Upper lobe of right lung (tissue), 1 donor: Measurements from ENCODE around the gene RHCG. TPM values are rescaled to one million over a fixed set of nuclear protein-coding genes. Genes with fewer than 3 reads are reported as not detected.
A peak's percentile ranks its signal among the peaks of the same experiment; 100 is the strongest.

Experiments used
- ATAC-seq: fragments of 200-7000 bp; cut with Tn5 transposase; one replicate; pipeline ENCODE4 v1.9.1; 2020; ENCODE audit warnings: mild to moderate bottlenecking, moderate library complexity
- DNase-seq: peaks from one replicate; pipeline ENCODE4 v3.0.0-alpha.2; 2020
- H3K27ac ChIP-seq: fragments of 200-600 bp; one replicate; pipeline ENCODE4 v1.8.0; 2022
- H3K27me3 ChIP-seq: fragments of 200-600 bp; one replicate; pipeline ENCODE4 v1.8.0; 2022; ENCODE audit warnings: mild to moderate bottlenecking
- H3K36me3 ChIP-seq: fragments of 200-600 bp; one replicate; pipeline ENCODE4 v1.8.0; 2022
- H3K4me1 ChIP-seq: fragments of 200-600 bp; one replicate; pipeline ENCODE4 v1.8.0; 2022
- H3K4me3 ChIP-seq: fragments of 200-600 bp; one replicate; pipeline ENCODE4 v1.8.0; 2022; ENCODE audit warnings: mild to moderate bottlenecking
- H3K9me3 ChIP-seq: fragments of 200-600 bp; one replicate; pipeline ENCODE4 v1.8.0; 2022
- intact Hi-C: fragments of 100-400 bp; cut with DNase I; formaldehyde crosslinking; loops from one replicate; pipeline ENCODE4 v1.11.0; 2022
- total RNA-seq: library from RNA; stranded (reverse); fragmentation: NEBNext Ultra II Directional; extraction: Animal tissue kit (Norgen Biotek cat#: 25700); gene quantifications from one replicate; pipeline ENCODE4 v1.2.1, GENCODE V29; 2021
- TF ChIP-seq, protein P1 (sequence below): fragments of 200-600 bp; IDR thresholded peaks from one replicate; pipeline ENCODE4 v1.8.0; 2022; ENCODE audit warnings: antibody characterized with exemption
- donor health status: DM: no; HTN: yes; CAD: no; lungs with severe emphysema.

RHCG gene
- total RNA-seq, 1 donor from 2014 or later = not detected

DNA sequence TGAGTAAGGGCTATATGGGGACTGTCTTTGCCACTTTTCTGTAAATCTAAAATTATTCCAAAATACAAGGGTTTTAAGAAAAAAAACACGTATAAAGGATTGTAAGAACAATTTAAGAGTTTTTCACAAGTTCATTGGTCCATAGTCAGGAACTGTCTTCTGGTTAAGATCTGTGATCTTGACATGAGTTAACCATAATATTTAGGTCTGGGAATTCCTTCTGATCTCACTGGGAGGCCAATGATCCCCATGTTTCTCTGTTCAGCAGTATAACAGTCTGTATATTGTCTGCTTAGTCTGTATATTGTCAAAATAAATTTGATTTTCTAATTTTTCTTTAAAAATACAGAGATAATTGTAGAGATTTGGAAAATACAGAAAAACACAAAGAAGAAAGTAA, 848 bp upstream of the RHCG start:
- Histone ChIP-seq H3K36me3 (no peaks in the 10 kb centered on the region), H3K4me1 (no peaks in the 10 kb centered on the region), H3K27ac (no peak overlapping the region), H3K4me3 (no peak overlapping the region), H3K27me3 (peaks cover 61% of the 10 kb centered on the region), H3K9me3 (no peaks in the 10 kb centered on the region)
- ATAC-seq (no peak), DNase-seq (no peak)
- TF ChIP-seq, protein P1, sequence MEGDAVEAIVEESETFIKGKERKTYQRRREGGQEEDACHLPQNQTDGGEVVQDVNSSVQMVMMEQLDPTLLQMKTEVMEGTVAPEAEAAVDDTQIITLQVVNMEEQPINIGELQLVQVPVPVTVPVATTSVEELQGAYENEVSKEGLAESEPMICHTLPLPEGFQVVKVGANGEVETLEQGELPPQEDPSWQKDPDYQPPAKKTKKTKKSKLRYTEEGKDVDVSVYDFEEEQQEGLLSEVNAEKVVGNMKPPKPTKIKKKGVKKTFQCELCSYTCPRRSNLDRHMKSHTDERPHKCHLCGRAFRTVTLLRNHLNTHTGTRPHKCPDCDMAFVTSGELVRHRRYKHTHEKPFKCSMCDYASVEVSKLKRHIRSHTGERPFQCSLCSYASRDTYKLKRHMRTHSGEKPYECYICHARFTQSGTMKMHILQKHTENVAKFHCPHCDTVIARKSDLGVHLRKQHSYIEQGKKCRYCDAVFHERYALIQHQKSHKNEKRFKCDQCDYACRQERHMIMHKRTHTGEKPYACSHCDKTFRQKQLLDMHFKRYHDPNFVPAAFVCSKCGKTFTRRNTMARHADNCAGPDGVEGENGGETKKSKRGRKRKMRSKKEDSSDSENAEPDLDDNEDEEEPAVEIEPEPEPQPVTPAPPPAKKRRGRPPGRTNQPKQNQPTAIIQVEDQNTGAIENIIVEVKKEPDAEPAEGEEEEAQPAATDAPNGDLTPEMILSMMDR = no peak
- intact Hi-C loops = no loop called here

DNA sequence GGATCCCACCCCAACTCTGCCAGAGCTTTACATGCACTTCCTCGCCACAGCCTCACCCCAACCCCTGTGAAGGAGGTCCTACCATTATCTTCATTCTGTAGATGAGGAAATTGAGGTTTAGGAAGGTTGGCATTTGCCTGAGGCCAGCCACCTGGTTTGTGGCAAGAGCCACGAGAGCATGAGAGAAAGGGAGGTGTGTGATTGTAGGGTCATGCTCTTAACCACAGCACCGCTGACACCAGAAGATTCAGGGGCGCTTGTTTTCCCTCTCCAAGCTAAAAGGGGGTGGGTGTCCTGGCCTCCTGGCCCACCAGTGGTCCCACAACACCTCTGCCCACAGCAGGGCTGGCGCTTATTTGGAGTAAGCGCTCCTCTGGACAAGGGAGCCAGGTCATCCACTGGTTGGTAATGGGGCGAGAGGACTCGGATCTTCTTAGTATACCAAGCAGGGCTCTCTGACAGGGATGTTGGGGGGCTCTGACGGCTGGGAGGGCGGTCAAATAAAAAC, 691 bp downstream of the RHCG start:
- Histone ChIP-seq H3K27me3 (peaks cover 46% of the 10 kb centered on the region), H3K4me3 (no peak overlapping the region)
- DNase-seq = no peak

DNA sequence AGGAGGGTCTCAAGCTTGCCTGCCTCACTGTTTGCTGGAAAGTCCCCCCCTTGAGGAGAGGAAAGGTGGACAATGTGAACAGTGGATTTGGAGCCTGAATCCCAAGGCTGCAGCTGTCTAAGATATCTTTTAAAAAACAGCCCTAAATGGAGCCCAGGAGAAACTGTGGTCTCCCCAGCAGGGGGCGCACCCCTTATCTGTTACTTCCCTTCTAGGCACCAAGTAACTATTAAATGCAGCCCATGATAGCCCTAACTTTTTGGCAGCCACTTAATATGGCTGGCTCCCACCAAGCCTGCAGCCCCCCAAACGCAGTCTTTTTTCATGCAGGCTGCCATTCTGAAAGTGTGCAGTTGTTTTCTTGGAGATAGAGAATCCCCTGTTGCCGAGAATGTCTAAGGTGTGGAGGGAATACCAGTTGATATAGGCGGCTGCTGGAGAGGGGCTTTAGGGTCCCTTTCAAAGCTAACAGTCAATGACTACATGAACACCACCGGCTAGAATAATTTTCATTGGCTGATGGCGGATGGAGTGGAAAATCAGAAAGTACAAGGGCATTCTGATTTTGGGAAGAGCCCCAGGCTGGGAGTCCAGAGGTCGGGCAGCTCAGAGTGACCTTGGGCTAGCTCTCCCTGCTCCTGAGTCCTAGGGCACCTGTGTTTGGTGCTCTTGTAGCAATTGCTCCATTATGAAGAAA, 1.3 kb downstream of the RHCG start:
- Histone ChIP-seq H3K27me3 (peaks cover 40% of the 10 kb centered on the region), H3K27ac (no peak overlapping the region), H3K4me1 (no peaks in the 10 kb centered on the region), H3K9me3 (no peaks in the 10 kb centered on the region), H3K4me3 (no peak overlapping the region), H3K36me3 (no peaks in the 10 kb centered on the region)
- no peak for DNase-seq
- intact Hi-C loops = no loop called here
- ATAC-seq = no peak
- TF ChIP-seq, protein P1 = peak; percentile 25

More for the DNA sequence above, 691 bp downstream of the RHCG start:
- intact Hi-C loops = no loop called here
- Histone ChIP-seq H3K27ac (no peak overlapping the region), H3K9me3 (no peaks in the 10 kb centered on the region), H3K4me1 (no peaks in the 10 kb centered on the region), H3K36me3 (no peaks in the 10 kb centered on the region)
- TF ChIP-seq, protein P1 = no peak
- ATAC-seq = no peak

DNA sequence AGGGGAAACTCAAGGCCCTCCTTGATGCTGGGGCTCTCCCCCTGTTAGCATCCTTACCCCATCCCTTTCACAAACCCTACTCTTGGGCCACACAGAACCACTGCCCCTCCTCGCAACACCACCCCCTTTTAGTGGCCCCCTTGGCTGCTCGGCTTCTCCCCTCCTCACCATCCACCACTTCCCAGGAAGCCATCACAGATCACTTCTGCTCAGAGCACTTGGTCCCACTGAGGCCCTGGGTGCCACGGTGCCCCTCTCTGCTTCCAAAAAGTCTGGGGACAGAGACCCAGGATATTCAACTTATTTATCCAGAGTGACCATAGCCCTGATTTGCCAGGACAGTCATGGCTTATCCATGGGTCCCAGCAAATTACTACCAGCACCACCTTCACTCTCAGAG, 2.4 kb downstream of the RHCG start:
- intact Hi-C loops = no loop called here
- peaks cover 43% of the 10 kb centered on the region for H3K27me3 ChIP-seq
- DNase-seq (peak; percentile 29), ATAC-seq (no peak)
- no peaks in the 10 kb centered on the region for H3K4me1 ChIP-seq
- no peaks in the 10 kb centered on the region for H3K9me3 ChIP-seq
- no peaks in the 10 kb centered on the region for H3K36me3 ChIP-seq
- no peak overlapping the region for H3K4me3 ChIP-seq
- no peak overlapping the region for H3K27ac ChIP-seq
- TF ChIP-seq, protein P1 = no peak

DNA sequence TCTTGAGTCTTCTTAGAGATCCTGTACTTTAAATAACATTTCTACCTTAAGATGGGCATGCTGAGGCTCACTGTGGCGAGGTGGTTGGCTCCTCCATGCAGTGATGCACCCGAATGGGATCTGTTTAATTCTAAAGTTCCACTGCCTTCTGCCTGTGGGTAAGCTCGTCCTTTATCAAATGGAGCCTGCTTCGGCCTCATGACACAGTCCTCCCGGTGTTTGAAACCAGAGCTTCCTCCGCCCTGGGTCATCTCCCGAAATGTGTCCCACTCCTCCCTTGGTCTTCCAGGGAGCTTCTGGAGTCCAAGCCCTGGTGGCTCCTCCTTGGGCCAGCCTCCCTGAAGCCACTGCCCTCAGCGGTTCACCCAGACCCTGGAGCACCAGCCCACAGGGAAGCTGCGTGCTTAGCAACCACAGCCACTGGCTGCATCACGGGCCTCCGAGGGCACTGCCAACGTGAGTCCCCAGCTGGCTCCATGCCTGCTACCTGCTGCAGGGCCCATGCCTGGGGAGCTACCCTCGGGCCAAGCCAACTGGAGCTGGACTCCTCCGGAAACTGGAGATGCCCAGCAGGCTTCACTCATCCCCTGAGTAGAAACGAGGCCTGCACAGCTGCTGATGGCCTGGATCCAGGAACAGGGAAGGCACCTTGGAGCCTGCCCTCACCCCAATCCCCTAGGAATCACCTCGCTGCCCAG, 3.3 kb downstream of the RHCG start:
- H3K27me3 ChIP-seq = peaks cover 43% of the 10 kb centered on the region
- TF ChIP-seq, protein P1 = no peak
- DNase-seq (no peak), ATAC-seq (no peak)
- no peaks in the 10 kb centered on the region for H3K9me3 ChIP-seq
- H3K36me3 ChIP-seq = no peaks in the 10 kb centered on the region
- H3K4me1 ChIP-seq = no peaks in the 10 kb centered on the region
- no peak overlapping the region for H3K4me3 ChIP-seq
- H3K27ac ChIP-seq = no peak overlapping the region
- intact Hi-C loops = no loop called here
